Coronary artery (tissue), 2 donors: ENCODE measurements around the gene PREB.
A peak's percentile ranks its signal among the peaks of the same experiment; 100 is the strongest.

ENCODE experiments used
- DNase-seq: peaks from one replicate; pipeline ENCODE4 v3.0.0-alpha.2; 2017; ENCODE audit warnings: low spot score
- H3K27ac ChIP-seq, 2 donors: fragments of 200-600 bp; sonication (generic); one replicate each; pipeline ENCODE4 v1.5.1; 2016 to 2019
- H3K4me3 ChIP-seq: fragments of 200-600 bp; sonication (generic); 2 replicates; pipeline ENCODE4 v1.5.1; 2016; ENCODE audit warnings: mild to moderate bottlenecking, moderate library complexity
- TF ChIP-seq, protein P1 (sequence below): fragments of 200-600 bp; sonication (generic); IDR thresholded peaks from one replicate; pipeline ENCODE4 v1.5.1; 2019; ENCODE audit warnings: antibody characterized with exemption

PREB gene

GRCh38 chr2:27143285-27143684 is 8.8 kb upstream of the PREB start:
- TF ChIP-seq, protein P1, sequence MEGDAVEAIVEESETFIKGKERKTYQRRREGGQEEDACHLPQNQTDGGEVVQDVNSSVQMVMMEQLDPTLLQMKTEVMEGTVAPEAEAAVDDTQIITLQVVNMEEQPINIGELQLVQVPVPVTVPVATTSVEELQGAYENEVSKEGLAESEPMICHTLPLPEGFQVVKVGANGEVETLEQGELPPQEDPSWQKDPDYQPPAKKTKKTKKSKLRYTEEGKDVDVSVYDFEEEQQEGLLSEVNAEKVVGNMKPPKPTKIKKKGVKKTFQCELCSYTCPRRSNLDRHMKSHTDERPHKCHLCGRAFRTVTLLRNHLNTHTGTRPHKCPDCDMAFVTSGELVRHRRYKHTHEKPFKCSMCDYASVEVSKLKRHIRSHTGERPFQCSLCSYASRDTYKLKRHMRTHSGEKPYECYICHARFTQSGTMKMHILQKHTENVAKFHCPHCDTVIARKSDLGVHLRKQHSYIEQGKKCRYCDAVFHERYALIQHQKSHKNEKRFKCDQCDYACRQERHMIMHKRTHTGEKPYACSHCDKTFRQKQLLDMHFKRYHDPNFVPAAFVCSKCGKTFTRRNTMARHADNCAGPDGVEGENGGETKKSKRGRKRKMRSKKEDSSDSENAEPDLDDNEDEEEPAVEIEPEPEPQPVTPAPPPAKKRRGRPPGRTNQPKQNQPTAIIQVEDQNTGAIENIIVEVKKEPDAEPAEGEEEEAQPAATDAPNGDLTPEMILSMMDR = no peak
- Histone ChIP-seq H3K4me3 (no peak overlapping the region), H3K27ac (no peak overlapping the region)
- DNase-seq = no peak

GRCh38 chr2:27139310-27139709 is 4.9 kb upstream of the PREB start, which contains the start of gene PRR30:
Gene PRR30 (minus strand): TSS chr2:27139410. CDS start chr2:27138329, 1,081 bp downstream.
- H3K27ac ChIP-seq = no peak within 1 kb of the TSS
- DNase-seq = no peak
- TF ChIP-seq, protein P1 = no peak
- H3K4me3 ChIP-seq = no peak within 1 kb of the TSS

DNA sequence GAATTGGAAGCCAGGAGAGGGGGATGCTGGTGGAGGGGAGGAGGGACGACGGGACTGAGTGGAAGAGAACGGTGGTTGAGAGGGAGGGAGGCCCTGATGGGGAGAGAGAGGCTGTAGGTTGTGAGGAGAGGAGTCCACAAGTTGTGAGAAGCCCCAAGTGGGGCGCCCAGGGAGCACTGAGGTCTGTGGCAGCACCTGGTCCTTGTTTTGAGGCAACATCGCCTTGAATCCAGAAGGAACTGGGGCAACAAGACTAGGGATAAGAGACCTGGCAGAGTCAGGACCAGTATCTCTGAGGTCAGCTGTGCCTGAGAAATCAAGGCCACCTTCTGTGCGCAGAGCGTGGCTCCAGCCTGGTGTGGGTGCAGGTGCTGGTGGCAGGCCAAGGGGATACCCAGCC is 3.7 kb upstream of the PREB start:
- no peak overlapping the region for H3K27ac ChIP-seq
- DNase-seq = no peak
- H3K4me3 ChIP-seq = no peak overlapping the region
- TF ChIP-seq, protein P1 = no peak

GRCh38 chr2:27137322-27137935 is 3.0 kb upstream of the PREB start:
- Histone ChIP-seq H3K4me3 (no peak overlapping the region), H3K27ac (no peak overlapping the region)
- no peak for DNase-seq
- TF ChIP-seq, protein P1 = no peak

- Histone ChIP-seq H3K4me3 (no peak overlapping the region), H3K27ac (no peak overlapping the region)
- TF ChIP-seq, protein P1 = no peak
- no peak for DNase-seq
Measured at GRCh38 chr2:27136751-27137150, 2.3 kb upstream of the PREB start.

- no peak overlapping the region for H3K27ac ChIP-seq
- no peak overlapping the region for H3K4me3 ChIP-seq
- no peak for DNase-seq
- TF ChIP-seq, protein P1 = no peak
Measured at GRCh38 chr2:27135478-27135955, 1.1 kb upstream of the PREB start.

DNA sequence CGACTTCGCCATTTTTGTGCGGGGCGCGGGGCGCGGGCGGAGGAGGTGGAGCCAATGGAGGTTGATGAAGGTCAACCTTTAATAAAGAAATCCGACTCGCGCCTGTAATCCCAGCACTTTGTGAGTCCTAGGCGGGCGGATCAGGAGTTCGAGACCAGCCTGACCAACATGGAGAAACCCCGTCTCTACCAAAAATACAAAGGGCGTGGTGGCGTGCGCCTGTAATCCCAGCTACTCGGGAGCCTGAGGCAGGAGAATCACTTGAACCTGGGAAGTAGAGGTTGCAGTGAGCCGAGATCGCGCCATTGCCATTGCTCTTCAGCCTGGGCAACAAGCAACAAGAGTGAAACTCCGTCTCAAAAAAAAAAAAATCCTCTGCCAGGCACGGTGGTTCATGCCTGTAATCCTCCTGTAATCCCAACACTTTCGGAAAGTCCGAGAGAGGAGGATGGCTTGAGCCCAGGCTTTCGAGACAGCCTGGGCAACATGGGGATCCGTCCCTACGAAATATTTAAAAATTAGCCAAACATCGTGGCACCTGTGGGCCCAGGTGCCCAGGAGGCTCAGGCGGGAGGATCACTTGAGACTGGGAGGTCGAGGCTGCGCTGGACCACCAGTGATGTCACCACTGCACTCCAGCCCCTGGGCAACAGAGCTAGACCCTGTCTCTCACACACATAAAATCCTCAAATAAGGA is 493 bp upstream of the PREB start:
- TF ChIP-seq, protein P1 = no peak
- H3K27ac ChIP-seq = peak overlapping the region in 1 of 2 donors; percentile 96
- H3K4me3 ChIP-seq = peak overlapping the region; percentile 94
- no peak for DNase-seq
